Endothelial cell of umbilical vein (primary cell): ENCODE data around the gene CTU2. TPM values are rescaled to one million over a fixed set of nuclear protein-coding genes. Genes with fewer than 3 reads are reported as not detected.

ENCODE experiments used
- BruUV-seq: library from RNA; stranded (reverse); fragments of 400-500 nt; replicated peaks from 2 replicates; lab custom pipeline; 2021; lab: Mats Ljungman, UMichigan
- CTCF ChIA-PET: fragments of 300-600, 350-600 bp; sonication (Branson Sonifier 250); formaldehyde crosslinking; loops from one replicate; lab custom pipeline; 2021; ENCODE audit warnings: antibody characterized with exemption, inconsistent platforms; lab: Charles Lee
- POLR2A ChIA-PET: fragments of 300-600, 350-600 bp; sonication (Branson Sonifier 250); formaldehyde crosslinking; loops from one replicate; lab custom pipeline; 2021; ENCODE audit warnings: antibody characterized with exemption, inconsistent platforms; lab: Charles Lee
- DNase-seq: peaks from one replicate; pipeline ENCODE4 v3.0.0-alpha.2; 2011; ENCODE audit warnings: low read depth, low spot score
- FAIRE-seq: peaks from 2 replicates; lab custom pipeline; 2011; peaks lifted over from hg19 to GRCh38; lab: Jason Lieb, UNC
- H2AFZ ChIP-seq: 2 replicates; pipeline ENCODE4 v1.6.0; 2012; ENCODE audit warnings: low read depth, low read length, control low read depth, inconsistent platforms
- H3K27ac ChIP-seq: 2 replicates; pipeline ENCODE4 v1.5.1; 2011; ENCODE audit warnings: low read depth, mild to moderate bottlenecking, control low read depth, low read length, moderate library complexity; ENCODE audit not compliant: insufficient read depth
- H3K27me3 ChIP-seq, 2 experiments: 2 replicates each; pipeline versions ENCODE4 v1.6.0 to v1.6.1; 2011; ENCODE audit warnings: low read length in 2 of 2, mixed read lengths in 1 of 2; ENCODE audit not compliant: control insufficient read depth in 2 of 2, insufficient read depth in 2 of 2
- H3K36me3 ChIP-seq, 2 experiments: 2 replicates in 1 of 2; 3 replicates in 1 of 2; pipeline ENCODE4 v1.5.1; 2011; ENCODE audit warnings: low read length in 2 of 2, mild to moderate bottlenecking in 1 of 2, moderate library complexity in 1 of 2; ENCODE audit not compliant: control insufficient read depth in 2 of 2, insufficient read depth in 2 of 2; ENCODE audit errors: extremely low read depth in 1 of 2
- H3K4me1 ChIP-seq: 3 replicates; pipeline ENCODE4 v1.5.1; 2011; ENCODE audit warnings: mild to moderate bottlenecking, low read length; ENCODE audit not compliant: control insufficient read depth, insufficient read depth; ENCODE audit errors: extremely low read depth
- H3K4me2 ChIP-seq: 2 replicates; pipeline ENCODE4 v1.6.1; 2011; ENCODE audit warnings: low read length, control low read depth, mixed read lengths; ENCODE audit not compliant: insufficient read depth
- H3K4me3 ChIP-seq, 3 experiments: fragments of 200-600 bp in 1 of 3; sonication (generic), shearing (Covaris generic) in 1 of 3; replicated peaks in 1 of 3; 2 replicates each; pipeline ENCODE4 v1.5.1; 2011 to 2016; ENCODE audit warnings: control low read depth in 3 of 3, low read length in 3 of 3, mild to moderate bottlenecking in 2 of 3, inconsistent platforms in 1 of 3, low read depth in 1 of 3, moderate library complexity in 1 of 3; ENCODE audit not compliant: insufficient read depth in 1 of 3
- H3K79me2 ChIP-seq: 2 replicates; pipeline ENCODE4 v1.6.0; 2012; ENCODE audit warnings: low read length, inconsistent platforms; ENCODE audit not compliant: control insufficient read depth, insufficient read depth
- H3K9ac ChIP-seq: replicated peaks from 2 replicates; pipeline ENCODE3; 2011; ENCODE audit warnings: low read length, control low read depth; ENCODE audit not compliant: insufficient read depth; ENCODE audit errors: extremely low read depth
- H3K9me1 ChIP-seq: replicated peaks from 3 replicates; pipeline ENCODE4 v1.6.0; 2011; ENCODE audit warnings: mild to moderate bottlenecking, low read length; ENCODE audit not compliant: control insufficient read depth, insufficient read depth; ENCODE audit errors: extremely low read depth
- H3K9me3 ChIP-seq: replicated peaks from 2 replicates; pipeline ENCODE4 v1.5.1; 2012; ENCODE audit warnings: low read length, inconsistent platforms; ENCODE audit not compliant: control insufficient read depth, insufficient read depth
- H4K20me1 ChIP-seq: replicated peaks from 2 replicates; pipeline ENCODE3; 2011; ENCODE audit warnings: mild to moderate bottlenecking, low read length; ENCODE audit not compliant: control insufficient read depth, insufficient read depth; ENCODE audit errors: extremely low read depth
- EZH2 ChIP-seq: IDR thresholded peaks from 2 replicates; pipeline ENCODE4 v1.6.1; 2012; ENCODE audit warnings: borderline replicate concordance, low read depth, mild to moderate bottlenecking, moderate library complexity, low read length, inconsistent platforms; ENCODE audit not compliant: severe bottlenecking
- FOS ChIP-seq: IDR thresholded peaks from 2 replicates; pipeline ENCODE4 v1.6.1; 2011; ENCODE audit warnings: mild to moderate bottlenecking, low read length, moderate library complexity, borderline replicate concordance; ENCODE audit not compliant: insufficient read depth
- GATA2 ChIP-seq: IDR thresholded peaks from 2 replicates; pipeline ENCODE4 v1.7.0; 2011; ENCODE audit warnings: low read depth, mild to moderate bottlenecking, moderate library complexity, mixed read lengths, low read length; ENCODE audit not compliant: insufficient read length, insufficient read depth
- JUN ChIP-seq: IDR thresholded peaks from 2 replicates; pipeline ENCODE4 v1.6.1; 2011; ENCODE audit warnings: borderline replicate concordance, low read depth; ENCODE audit not compliant: insufficient read length, insufficient read depth
- MYC ChIP-seq: IDR thresholded peaks from one replicate; pipeline ENCODE4 v1.6.1; 2011; ENCODE audit warnings: mild to moderate bottlenecking, low read depth, low read length
- POLR2A ChIP-seq: IDR thresholded peaks from 2 replicates; pipeline ENCODE4 v1.6.1; 2012; ENCODE audit warnings: low read depth, mild to moderate bottlenecking, control low read depth, low read length
- POLR2AphosphoS5 ChIP-seq: IDR thresholded peaks from 2 replicates; pipeline ENCODE4 v1.6.1; 2012; ENCODE audit warnings: low read depth, mild to moderate bottlenecking, control low read depth, low read length, moderate library complexity; ENCODE audit not compliant: insufficient read depth
- dilution Hi-C: fragments of 300-500 bp; cut with MboI; formaldehyde crosslinking; loops from one replicate; pipeline ENCODE4 v1.15.0; 2019; ENCODE audit warnings: low sequenced_read_pairs; ENCODE audit not compliant: extremely low pct_ligation_motif_present
- intact Hi-C: fragments of 100-400 bp; cut with micrococcal nuclease; formaldehyde crosslinking; loops from one replicate; pipeline ENCODE4 v1.10.0; 2022
- polyA plus RNA-seq, 4 experiments: library from polyadenylated mRNA; depleted of rRNA in 3 of 4; stranded (reverse) in 3 of 4; unstranded in 1 of 4; fragments of >200 nt; gene quantifications; 2 replicates each; pipeline versions ENCODE4 v1.2.1 to v1.2.3, GENCODE V29; 2011 to 2012; ENCODE audit warnings: missing spikeins in 1 of 4
- total RNA-seq: library from RNA; stranded (reverse); gene quantifications from 2 replicates; pipeline ENCODE4 v1.2.3, GENCODE V29; 2021
- TF ChIP-seq, protein P1 (sequence below): IDR thresholded peaks from 2 replicates; pipeline ENCODE4 v1.6.1; 2011; ENCODE audit not compliant: insufficient read depth, insufficient read length
- TF ChIP-seq, protein P2 (sequence below), 2 donors: IDR thresholded peaks; 1 replicate in 1 of 2; 2 replicates in 1 of 2; pipeline ENCODE4 v1.5.1; 2011; ENCODE audit warnings: low read length in 2 of 2, mild to moderate bottlenecking in 2 of 2, moderate library complexity in 2 of 2, control low read depth in 1 of 2, inconsistent platforms in 1 of 2, low read depth in 1 of 2; ENCODE audit not compliant: insufficient read depth in 1 of 2; ENCODE audit errors: extremely low read depth in 1 of 2

The CTU2 gene
- total and polyA plus RNA-seq, 2 donors (not counting 3 experiments of a cell fraction or from before 2014, with no cell fraction given), result 26.1 to 33.7 TPM

DNA sequence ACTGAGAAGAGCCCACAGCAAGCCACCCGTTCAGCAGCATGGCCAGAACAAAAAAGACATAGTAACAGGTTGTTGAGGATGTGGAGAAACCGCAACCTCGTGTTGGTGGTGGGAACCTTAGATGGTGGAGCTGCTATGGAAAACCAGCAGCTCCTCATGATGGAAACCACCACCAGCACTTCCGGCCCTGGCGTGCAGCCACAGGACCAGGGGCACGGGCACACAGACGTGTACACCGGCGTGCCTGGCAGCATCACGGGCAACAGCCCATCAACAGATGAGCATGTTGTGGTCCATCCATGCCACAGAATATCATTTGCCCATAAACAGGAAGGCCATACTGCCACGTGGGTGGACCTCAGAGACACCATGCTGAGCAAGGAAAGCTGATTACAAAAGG, 11.9 kb downstream of the CTU2 start:
- Histone ChIP-seq H3K4me3 (no peak overlapping the region), H3K36me3 (peaks cover 22 to 82% of the 10 kb centered on the region in 2 experiments), H3K9me1 (no peaks in the 10 kb centered on the region), H3K79me2 (peaks cover 2% of the 10 kb centered on the region), H2AFZ (no peak overlapping the region), H3K4me1 (no peaks in the 10 kb centered on the region), H3K9me3 (no peaks in the 10 kb centered on the region), H3K27ac (no peak overlapping the region), H3K4me2 (no peak overlapping the region), H3K27me3 (no peaks in the 10 kb centered on the region), H3K9ac (no peak overlapping the region), H4K20me1 (no peaks in the 10 kb centered on the region)
- ChIA-PET CTCF (interaction anchor here (2.1 kb wide), 1 partner anchor 19 kb away, joined by 11 read pairs; no protein-coding TSS in a partner anchor), POLR2A (no interaction called here)
- BruUV-seq, result no TSS peak
- no peak for TF ChIP-seq JUN
- no peak for TF ChIP-seq EZH2
- no peak for TF ChIP-seq MYC
- no peak for TF ChIP-seq GATA2
- TF ChIP-seq, protein P1, sequence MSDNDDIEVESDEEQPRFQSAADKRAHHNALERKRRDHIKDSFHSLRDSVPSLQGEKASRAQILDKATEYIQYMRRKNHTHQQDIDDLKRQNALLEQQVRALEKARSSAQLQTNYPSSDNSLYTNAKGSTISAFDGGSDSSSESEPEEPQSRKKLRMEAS, result no peak
- intact Hi-C loops (no loop called here), dilution Hi-C loops (no loop called here)
- no peak for DNase-seq
- FAIRE-seq, result no peak

DNA sequence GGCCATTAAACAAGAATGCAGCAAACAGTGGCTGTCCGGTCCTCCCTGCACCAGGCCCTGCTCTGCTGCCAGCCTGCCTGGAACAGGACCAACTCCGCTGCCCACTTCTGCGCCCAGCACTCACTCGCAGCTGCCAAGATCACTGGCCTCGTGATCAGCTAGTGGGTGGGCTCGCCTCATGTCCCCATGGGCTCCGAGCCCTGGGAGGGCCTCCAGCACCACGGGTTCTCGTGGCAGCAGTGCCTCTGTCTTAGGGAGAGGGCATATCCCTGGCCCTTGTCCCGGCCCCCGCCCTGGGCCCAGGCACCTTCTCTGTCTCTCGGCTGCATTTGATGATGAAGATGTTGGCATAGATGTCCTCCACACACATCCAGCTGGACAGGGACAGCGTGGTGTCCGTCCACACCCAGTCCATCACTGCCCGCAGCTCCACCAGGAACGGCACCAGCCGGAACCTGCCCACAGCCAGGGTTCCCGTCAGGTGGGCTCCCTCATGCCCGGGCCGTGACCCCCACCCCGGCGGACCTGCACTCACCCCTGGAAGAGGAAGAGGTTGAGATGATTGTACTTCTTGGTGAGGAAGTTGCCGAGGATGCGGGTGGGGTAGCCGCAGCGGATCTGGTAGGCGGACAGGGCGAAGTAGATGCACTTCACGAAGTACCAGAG, 13.1 kb downstream of the CTU2 start:
- Histone ChIP-seq H3K4me2 (no peak overlapping the region), H3K9ac (no peak overlapping the region), H3K36me3 (peaks cover 23 to 82% of the 10 kb centered on the region in 2 experiments), H3K27ac (no peak overlapping the region), H3K4me3 (no peak overlapping the region), H3K9me1 (no peaks in the 10 kb centered on the region), H3K27me3 (no peaks in the 10 kb centered on the region), H2AFZ (no peak overlapping the region), H3K9me3 (no peaks in the 10 kb centered on the region), H3K79me2 (no peaks in the 10 kb centered on the region), H3K4me1 (no peaks in the 10 kb centered on the region), H4K20me1 (no peaks in the 10 kb centered on the region)
- CTCF ChIA-PET, result interaction anchor here (2.1 to 4.1 kb wide), 2 partner anchors 17 to 18 kb away, joined by 11 to 19 read pairs; no protein-coding TSS in a partner anchor
- intact Hi-C loops, result no loop called here
- dilution Hi-C loops, result no loop called here
- POLR2A ChIA-PET, result no interaction called here
- DNase-seq, result no peak
- BruUV-seq, result no TSS peak
- FAIRE-seq, result no peak
- TF ChIP-seq POLR2AphosphoS5 (no peak), GATA2 (no peak), POLR2A (no peak), FOS (no peak), JUN (no peak), MYC (no peak), EZH2 (no peak)
- TF ChIP-seq, protein P1, result no peak
- TF ChIP-seq, protein P2, sequence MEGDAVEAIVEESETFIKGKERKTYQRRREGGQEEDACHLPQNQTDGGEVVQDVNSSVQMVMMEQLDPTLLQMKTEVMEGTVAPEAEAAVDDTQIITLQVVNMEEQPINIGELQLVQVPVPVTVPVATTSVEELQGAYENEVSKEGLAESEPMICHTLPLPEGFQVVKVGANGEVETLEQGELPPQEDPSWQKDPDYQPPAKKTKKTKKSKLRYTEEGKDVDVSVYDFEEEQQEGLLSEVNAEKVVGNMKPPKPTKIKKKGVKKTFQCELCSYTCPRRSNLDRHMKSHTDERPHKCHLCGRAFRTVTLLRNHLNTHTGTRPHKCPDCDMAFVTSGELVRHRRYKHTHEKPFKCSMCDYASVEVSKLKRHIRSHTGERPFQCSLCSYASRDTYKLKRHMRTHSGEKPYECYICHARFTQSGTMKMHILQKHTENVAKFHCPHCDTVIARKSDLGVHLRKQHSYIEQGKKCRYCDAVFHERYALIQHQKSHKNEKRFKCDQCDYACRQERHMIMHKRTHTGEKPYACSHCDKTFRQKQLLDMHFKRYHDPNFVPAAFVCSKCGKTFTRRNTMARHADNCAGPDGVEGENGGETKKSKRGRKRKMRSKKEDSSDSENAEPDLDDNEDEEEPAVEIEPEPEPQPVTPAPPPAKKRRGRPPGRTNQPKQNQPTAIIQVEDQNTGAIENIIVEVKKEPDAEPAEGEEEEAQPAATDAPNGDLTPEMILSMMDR (IDR thresholded peaks at IDR 0.05; ENCODE audit: extremely low read depth in 1 of 2, insufficient read depth in 1 of 2, low read depth in 1 of 2, low read length in 2 of 2), result no peak
